GM19035 (cell line): ENCODE results near the gene ZIC2.

Experiments used
- ATAC-seq: cut with Tn5 transposase; IDR thresholded peaks from one replicate; pipeline ENCODE4 v1.9.1; 2021; ENCODE audit not compliant: unreplicated experiment

The ZIC2 gene

GRCh38 chr13:99959127-99959539 lies 22.5 kb upstream of the ZIC2 start:
- no peak for ATAC-seq

DNA sequence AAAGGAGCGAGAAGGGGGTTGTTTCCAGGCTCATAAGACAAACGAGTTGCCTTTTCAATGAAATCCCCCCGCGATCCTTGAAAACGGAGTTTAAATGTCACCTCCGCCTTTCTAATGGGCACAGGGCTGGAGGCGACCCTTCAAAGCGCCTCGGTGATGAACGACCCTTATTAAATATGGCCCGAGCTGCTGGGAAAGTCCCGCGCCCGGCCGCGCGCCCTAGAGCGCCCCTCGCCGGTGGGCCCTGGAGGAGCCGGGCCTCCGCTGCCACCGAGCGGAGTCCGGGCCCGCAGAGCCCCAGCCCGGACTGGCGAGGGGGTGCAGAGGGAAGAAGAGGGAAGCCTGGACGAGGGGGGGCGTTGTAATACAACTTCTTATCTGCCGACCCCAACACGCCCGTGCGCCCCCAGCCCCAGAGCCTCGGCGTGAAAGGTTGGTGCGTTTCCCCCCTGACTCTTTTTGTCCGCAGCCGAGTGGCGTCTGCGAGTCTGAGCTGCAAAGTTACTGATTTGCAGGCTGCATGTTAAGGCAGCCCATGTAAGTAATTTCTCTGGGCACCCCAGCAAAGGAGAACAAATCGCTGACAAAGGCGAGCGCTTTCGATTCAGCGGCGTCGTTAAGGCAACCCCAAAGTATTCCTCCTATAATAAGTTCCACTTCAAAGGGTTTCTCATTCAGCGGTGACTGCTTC lies 21.9 kb upstream of the ZIC2 start:
- no peak for ATAC-seq

DNA sequence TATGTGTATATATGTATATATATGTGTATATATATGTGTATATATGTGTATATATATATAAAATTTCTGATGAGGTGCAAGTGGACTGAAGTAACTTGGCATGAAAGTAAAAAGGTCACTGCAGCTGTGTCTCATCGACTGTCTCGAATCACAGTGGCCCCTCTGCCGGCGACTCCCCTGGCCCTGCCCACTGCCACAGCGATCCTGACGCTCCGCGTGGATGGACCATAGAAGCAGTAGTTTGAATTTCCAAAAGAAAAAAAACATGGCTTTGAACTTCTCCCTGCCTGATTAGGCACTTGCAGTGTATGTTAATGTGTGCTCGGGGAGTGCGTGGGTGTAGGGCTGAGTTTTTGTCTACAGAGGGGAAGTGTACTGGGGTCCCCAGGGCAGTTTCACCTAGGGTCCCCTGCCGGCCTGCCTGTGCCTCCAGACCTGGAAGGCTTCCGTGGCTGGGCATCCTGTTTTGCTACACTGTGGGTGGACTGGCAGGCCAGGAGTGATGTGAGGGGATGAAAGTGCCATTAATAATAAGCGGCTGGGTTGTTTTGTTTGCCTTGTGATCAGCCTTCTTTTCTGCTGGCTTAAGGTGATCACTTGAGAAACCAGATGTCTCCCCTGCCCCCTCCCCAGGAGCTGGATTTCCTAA lies 20.8 kb upstream of the ZIC2 start:
- no peak for ATAC-seq

- ATAC-seq: no peak
These were observed 19.9 kb upstream of the ZIC2 start for GRCh38 chr13:99961636-99962035.

DNA sequence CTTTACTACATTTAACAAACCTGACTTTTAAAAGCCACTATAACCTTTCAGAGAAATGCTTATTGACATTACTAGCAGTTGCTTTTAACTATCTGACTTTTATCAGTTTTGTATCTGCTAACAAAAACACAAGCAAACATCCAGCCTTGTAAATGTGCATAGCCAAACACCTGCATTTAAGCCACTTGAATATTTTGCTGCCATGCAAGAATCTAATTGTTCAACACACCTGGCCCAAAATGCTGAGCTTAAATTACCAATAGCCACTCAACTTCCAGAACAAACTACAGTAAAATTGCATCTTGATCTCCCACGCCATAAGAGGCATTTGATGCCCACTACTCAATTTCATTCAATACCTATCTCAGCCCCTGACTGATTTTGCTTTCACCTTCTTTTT lies 19.3 kb upstream of the ZIC2 start:
- no peak for ATAC-seq

DNA sequence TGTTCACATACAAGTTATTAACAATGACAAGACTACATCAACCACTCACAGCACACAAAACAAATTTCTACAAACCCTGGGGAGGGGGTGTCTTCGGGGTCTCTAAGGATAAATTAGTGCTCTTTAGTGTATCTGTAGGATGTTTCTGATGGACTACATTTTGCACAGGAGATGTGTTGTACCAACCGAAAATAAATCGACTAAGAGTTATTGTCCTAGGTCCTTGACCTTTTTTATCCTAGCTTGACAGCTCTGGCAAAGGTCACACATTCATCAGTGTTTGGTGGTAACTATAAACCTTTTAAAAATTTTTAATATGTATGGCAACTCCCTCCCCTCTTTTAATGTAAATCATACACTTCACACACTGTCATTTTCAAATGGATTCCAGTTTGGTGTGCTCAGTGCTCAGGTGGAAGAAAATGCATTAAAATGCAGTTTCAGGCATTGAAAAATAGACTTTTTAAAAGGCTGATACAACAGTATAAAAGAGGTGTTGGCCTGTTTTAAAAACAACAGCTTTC lies 17.7 kb upstream of the ZIC2 start:
- ATAC-seq: no peak

- ATAC-seq: no peak
These were observed 16.1 kb upstream of the ZIC2 start for GRCh38 chr13:99965329-99966000.

- no peak for ATAC-seq
These were observed 15.3 kb upstream of the ZIC2 start for GRCh38 chr13:99966064-99966805.

DNA sequence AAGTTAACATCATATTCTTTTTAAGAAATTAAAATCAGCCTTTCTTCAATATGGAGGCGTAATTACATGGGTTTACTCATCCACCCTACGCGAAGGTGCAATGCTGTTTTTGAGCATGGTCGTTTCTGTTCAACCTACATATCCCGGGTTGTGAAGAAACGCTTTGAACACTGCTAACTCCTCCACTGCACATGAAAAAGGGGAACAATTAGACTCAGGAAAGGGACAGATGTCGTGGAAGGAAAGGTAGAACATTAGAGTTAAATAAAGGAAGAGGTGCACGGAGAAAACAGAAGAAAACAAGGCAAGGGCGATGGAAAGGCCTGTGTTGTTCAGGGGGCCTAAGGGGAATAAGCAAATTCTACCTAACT lies 14.1 kb upstream of the ZIC2 start:
- no peak for ATAC-seq

DNA sequence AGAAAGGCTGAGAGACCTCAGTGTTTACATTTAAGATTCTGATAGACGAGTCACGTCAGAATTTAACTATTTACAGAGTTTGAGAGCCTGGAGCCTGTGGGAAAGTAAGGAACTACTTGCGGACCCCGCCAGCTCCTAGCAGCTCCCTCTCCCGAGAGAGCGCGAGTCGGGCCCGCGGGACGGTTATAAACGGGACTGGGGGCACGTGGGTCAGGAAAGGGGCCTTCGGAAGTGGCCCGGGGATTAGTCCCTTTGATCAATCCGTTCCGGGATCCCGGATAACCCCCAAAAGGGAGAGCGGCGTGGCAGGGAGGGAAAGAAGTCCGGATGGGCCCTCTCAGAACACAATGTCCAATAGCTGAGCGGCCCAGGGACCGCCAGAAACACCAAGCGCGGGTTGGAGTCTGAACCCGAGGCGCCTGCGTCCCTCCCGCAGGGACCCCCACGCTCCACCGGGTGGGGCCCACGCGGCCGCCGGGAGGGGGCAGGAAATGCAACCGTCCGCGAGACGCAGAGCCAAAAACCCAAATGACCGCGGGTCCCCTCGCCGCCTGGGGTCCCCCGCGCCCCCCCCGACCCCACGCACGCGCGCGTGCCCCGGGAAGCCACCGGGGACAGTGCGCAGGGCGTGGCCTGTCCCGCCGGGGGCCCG lies 13.6 kb upstream of the ZIC2 start:
- no peak for ATAC-seq

- no peak for ATAC-seq
These were observed 12.8 kb upstream of the ZIC2 start for GRCh38 chr13:99968521-99969452.

- no peak for ATAC-seq
These were observed 12.1 kb upstream of the ZIC2 start for GRCh38 chr13:99969453-99969918.

DNA sequence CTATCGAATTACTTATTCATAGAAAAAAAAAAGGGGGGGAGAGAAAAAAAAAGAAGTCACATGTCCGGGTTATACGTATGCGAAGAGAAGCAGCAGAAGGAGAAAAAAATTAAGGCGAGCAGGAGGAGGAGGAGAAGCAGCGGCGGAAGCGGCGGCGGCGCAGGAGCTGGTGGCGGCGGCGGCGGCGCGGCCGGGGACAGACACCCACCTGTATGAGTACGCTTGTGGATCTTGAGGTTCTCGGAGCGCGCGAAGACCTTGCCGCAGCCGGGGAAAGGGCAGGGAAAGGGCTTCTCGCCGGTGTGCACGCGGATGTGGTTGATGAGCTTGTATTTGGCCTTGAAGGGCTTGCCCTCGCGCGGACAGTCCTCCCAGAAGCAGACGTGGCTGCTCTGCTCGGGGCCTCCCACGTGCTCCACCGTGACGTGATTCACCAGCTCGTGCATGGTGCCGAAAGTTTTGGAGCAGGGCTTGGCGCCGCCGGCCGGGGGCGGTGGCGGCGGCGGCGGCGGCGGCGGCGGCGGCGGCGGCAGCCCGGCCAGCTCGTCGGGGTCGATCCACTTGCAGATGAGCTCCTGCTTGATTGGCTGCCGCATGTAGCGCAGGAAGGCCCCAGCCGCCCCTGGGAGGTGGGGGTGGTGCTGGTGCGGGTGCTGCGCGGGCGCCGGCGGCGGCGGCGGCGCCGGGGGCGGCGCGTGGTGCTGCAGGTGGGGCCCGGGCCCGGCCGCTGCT lies 11.5 kb upstream of the ZIC2 start:
- ATAC-seq: no peak

DNA sequence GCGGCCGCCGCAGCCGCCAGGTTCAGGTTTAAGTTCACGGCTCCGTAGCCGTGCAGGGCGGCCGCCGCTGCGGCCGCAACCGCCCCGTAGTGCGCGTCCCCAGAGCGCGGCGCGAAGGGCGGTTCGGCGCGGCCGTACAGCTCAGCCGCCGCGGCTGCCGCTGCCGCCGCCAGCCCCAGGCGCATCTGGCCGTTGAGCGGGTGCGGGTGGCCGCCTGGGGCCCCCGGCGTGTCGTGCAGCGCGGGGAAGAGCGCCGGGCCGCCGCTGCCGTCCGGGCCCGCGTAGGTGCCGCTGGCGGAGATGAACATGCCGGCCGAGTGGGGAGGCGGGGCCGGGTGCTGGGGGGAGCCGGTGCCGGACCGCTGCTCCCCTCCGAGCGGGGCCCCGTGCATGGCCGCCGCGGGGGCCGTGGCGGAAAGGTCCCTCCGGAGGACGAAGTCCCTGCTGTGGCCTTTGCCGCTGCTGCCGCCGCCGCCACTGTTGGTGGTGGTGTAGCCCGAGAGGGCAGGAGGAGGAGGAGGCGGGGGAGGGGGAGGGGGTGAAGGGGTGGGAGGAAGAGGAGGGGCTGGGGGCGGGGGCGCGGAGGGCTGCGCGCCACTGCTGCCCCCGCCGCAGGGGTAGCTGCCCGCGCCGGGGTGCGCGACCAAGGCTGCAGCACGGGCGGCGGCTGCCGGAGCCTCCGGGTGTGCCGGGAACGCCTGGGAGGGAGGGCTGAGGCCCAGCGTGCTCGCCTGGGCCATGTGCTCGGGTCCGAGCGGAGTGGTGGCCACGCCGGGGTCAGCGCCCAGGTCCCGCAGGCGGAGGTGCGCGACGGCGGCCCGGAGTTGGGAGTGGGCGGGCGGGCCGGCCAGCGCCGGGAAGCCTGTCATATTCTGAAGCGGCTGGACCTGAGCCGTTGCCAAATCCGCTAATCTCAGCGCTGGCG lies 10.7 kb upstream of the ZIC2 start:
- no peak for ATAC-seq

DNA sequence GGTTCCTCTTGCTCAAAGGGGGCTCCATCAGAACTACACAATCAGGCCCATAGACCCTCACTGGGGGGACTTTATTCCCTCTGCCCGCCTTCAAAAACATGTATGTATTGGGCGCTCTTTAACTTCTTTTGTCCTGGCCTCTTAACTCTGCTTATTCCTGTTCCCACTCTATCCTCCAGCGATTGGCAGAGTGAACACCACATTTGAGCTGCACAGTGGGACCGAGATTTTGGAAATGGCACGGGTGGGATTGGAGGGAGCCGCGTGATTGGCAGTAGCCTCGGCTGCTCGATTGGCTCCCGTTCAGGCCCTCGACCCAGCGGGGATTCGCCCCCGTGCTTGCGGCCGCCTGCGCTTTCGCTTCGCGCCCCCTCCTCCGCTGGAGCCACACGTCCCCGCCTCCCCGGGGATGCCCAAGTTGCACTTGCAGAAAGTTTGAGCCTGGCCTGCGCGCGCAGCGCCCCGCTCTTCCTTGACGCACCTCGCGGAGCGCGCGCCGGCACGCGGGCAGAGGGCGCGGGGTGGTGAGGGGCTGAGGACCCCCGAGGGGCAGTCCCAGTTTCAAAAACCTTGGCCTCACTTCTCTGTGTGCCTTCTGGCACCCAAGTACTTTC lies 9.9 kb upstream of the ZIC2 start, which contains the start of gene ZIC5:
Gene ZIC5, minus strand, starts transcription at position 192 of the 614 bp plus-strand sequence. Its CDS starts 164 bp downstream, at position 28.
- ATAC-seq: no peak

DNA sequence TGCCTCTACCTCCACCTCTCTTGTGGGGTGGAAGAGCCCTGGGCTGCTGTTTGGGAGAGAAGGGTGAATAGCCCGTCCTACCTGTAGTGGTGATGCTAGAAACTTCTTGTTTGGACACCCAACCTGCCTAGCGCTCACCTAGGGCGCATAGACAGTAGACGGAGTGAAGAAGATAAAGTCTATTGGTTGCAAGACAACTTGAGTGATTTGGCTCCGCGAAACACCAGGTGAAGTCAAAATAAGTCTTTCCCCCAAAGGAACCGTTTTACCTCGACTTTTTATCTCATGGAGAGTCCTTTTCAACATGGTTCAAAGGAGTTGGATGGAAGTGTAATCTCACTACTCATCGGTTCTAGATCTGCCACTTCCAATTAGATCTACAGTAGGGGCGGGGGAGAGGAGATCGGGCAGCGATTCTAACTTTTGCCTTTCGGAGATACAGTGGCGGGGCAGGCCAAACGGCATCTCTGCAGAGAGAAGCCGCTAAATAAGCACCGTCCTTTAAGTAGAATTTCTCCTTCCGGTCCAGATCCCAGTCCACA lies 9.3 kb upstream of the ZIC2 start:
- no peak for ATAC-seq

DNA sequence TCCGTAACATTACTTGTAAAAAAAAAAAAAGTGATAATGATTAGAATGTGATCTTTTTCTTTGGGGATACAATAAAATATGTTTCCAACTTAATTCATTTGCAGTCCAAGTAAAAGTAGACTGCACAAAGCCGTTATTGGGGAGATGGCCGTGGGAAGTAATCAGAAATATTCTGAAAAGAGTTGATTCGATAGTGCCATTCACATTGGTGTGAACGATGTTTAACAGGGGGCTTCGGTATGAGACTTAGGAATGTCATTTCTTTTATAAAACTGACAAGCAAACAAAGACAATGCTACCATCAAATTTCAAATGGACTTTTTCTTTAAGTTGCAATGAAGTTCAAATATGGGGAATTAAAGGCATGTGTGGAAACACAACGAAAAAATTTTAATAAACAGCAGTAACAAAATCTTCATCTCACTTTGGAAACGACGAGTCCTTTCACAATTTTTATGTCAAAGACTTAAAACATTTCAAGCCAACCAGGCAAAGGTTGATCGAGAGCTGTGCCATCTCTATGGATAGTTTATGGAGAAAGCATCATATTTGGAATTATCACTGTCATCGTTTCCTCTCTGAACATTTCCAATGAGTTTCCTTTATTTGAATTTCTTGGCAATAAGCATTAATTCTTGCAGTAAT lies 8.3 kb upstream of the ZIC2 start:
- no peak for ATAC-seq
